GM18526 (cell line): ENCODE data around the gene FAM187B.

ENCODE experiments used
- POLR2A ChIP-seq: IDR thresholded peaks from 3 replicates; pipeline ENCODE4 v1.6.1; 2011; ENCODE audit not compliant: insufficient read length; ENCODE audit errors: extremely low read depth

Gene FAM187B

GRCh38 chr19:35249848-35250711, 21.5 kb upstream of the FAM187B start:
- TF ChIP-seq POLR2A = no peak

- TF ChIP-seq POLR2A = no peak
Measured at GRCh38 chr19:35249146-35249847, 20.8 kb upstream of the FAM187B start.

- peak; percentile 97 for TF ChIP-seq POLR2A
Measured at GRCh38 chr19:35248310-35249145, 20.0 kb upstream of the FAM187B start, which contains the start of gene LSR. Gene LSR (plus strand): TSS chr19:35249002. CDS start chr19:35249023, 21 bp downstream.

GRCh38 chr19:35247526-35248309, 19.2 kb upstream of the FAM187B start:
- TF ChIP-seq POLR2A = peak; percentile 37

- TF ChIP-seq POLR2A = no peak
Measured at GRCh38 chr19:35246466-35247092, 18.0 kb upstream of the FAM187B start.

GRCh38 chr19:35241417-35241816, 12.9 kb upstream of the FAM187B start:
- no peak for TF ChIP-seq POLR2A

GRCh38 chr19:35240327-35240726, 11.8 kb upstream of the FAM187B start:
- no peak for TF ChIP-seq POLR2A

- TF ChIP-seq POLR2A = no peak
Measured at GRCh38 chr19:35236638-35237400, 8.3 kb upstream of the FAM187B start.

GRCh38 chr19:35232912-35233311, 4.4 kb upstream of the FAM187B start:
- no peak for TF ChIP-seq POLR2A

- TF ChIP-seq POLR2A = no peak
Measured at GRCh38 chr19:35231956-35232645, 3.6 kb upstream of the FAM187B start.

- no peak for TF ChIP-seq POLR2A
Measured at GRCh38 chr19:35229601-35230000, 1.1 kb upstream of the FAM187B start.

GRCh38 chr19:35226748-35227147, 1.8 kb downstream of the FAM187B start:
- no peak for TF ChIP-seq POLR2A

- no peak for TF ChIP-seq POLR2A
Measured at GRCh38 chr19:35225951-35226350, 2.6 kb downstream of the FAM187B start.
